Activated CD8-positive, alpha-beta memory T cell treated with anti-CD3 and anti-CD28 coated beads, Interleukin-2, amount 50 U/mL, for 4 hours (primary cell): ENCODE measurements around the gene CYP17A1.
"Not testable (repeated sequence)": the region's sequence is repeated elsewhere in the genome, so short reads cannot be mapped to it uniquely, and the experiment has no call there.

Source experiments
- DNase-seq: peaks from one replicate; pipeline ENCODE4 v3.0.0-alpha.2; 2020

Gene CYP17A1, protein sequence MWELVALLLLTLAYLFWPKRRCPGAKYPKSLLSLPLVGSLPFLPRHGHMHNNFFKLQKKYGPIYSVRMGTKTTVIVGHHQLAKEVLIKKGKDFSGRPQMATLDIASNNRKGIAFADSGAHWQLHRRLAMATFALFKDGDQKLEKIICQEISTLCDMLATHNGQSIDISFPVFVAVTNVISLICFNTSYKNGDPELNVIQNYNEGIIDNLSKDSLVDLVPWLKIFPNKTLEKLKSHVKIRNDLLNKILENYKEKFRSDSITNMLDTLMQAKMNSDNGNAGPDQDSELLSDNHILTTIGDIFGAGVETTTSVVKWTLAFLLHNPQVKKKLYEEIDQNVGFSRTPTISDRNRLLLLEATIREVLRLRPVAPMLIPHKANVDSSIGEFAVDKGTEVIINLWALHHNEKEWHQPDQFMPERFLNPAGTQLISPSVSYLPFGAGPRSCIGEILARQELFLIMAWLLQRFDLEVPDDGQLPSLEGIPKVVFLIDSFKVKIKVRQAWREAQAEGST

DNA sequence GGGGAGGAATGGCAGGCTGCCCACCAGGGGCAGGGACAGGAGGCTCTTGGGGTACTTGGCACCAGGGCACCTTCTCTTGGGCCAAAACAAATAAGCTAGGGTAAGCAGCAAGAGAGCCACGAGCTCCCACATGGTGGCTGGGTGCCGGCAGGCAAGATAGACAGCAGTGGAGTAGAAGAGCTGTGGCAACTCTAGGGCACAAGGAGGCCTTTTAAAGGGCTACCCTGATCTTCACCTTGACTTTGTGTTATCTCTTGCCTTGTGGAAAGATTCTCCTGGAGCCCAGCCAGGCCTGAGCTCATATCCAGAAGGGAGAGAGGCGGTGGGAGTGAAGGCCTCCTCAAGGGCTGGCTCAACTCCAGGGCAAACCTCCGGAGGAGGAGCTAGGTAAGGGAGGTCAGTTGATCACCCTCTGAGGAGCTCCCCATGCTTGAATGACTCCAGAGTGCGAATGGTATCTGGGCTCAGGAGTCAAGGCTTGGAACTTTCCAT lies at the start of gene CYP17A1:
CYP17A1 (minus strand) TSS at position 184 of the 492 bp plus-strand sequence; CDS start at position 132, 52 bp downstream.
- no peak for DNase-seq

DNA sequence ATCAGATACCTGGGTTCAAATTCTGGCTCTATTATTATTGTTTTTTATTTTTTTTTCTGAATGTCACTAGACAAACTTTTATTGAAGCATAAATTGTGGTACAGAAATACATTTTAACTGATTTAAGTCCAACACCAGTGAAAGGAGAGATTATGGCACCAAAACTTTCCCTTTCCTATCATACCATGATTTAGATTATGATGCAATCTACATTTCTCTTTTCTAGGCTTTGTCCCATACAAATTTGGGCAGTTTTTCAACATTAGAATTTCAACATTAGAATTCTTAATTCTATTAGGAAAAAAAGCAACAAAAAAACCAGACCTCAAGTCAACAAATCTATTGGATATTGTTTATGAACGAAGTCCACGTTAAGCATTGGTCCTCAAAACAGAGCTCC lies 43.0 kb upstream of the CYP17A1 start:
- no peak for DNase-seq

- DNase-seq = no peak
These were observed 41.4 kb upstream of the CYP17A1 start for GRCh38 chr10:102878629-102879028.

GRCh38 chr10:102876747-102877153 lies 39.5 kb upstream of the CYP17A1 start:
- DNase-seq = no peak

GRCh38 chr10:102872163-102872562 lies 35.0 kb upstream of the CYP17A1 start:
- no peak for DNase-seq

GRCh38 chr10:102870221-102870620 lies 33.0 kb upstream of the CYP17A1 start:
- DNase-seq = no peak

DNA sequence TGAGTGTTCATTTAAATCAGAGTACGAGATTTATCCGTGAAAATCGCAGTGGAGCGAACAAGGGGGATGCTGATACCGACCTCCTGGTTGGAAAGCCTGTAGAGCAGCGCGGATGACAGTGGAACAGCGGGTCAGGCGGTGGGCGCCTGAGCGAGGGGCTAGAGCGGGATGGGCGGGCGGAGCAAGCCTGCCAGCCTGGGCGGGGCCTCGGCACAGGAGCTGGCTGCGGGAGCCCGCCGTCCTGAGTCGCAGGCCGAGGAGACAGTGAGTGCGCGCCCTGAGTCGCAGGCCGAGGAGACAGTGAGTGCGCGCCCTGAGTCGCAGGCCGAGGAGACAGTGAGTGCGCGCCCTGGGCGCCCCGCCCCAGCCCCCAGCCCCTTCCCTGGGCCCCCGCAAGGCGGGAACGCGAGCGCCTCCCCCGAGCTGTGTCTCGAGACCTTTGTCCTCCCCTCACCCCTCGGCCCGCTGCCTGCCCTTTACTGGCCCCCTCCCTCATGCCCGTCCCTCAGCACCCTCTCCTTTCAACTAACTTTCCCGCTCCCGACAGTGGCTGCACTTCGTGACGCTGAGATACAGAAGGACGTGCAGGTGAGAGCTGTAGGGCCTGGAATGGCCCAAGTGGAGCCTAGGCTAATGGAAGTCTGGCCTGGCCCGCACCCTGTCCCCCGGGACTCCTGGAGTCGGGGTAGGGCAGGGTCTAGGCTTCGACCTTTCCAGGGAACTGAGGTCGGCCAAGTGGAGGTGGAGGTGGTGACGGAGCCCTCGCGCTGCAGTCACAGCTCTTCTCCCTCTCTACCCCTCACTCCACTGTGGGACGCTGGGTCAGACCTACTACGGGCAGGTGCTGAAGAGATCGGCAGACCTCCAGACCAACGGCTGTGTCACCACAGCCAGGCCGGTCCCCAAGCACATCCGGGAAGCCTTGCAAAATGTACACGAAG lies 32.3 kb upstream of the CYP17A1 start, which contains the start of gene AS3MT:
AS3MT (plus strand) TSS at position 213 of the 941 bp plus-strand sequence; CDS start at position 336, 123 bp downstream.
- no peak for DNase-seq

DNA sequence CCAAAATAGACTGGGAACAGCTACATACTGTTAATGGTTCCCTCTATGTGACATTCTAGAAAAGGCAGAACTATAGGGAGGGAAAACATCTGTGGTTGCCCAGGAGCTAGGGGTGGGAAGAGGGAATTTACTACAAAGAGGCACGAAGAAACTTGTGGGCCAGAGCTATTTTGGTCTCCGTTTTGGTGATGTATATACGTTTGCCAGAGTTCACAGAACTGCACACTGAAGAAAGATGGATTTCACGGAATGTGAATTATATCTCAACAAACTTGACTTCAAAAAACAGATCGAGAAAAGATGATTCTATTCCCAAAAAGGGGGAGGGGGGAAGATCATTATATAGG lies 31.7 kb upstream of the CYP17A1 start:
- no peak for DNase-seq

DNA sequence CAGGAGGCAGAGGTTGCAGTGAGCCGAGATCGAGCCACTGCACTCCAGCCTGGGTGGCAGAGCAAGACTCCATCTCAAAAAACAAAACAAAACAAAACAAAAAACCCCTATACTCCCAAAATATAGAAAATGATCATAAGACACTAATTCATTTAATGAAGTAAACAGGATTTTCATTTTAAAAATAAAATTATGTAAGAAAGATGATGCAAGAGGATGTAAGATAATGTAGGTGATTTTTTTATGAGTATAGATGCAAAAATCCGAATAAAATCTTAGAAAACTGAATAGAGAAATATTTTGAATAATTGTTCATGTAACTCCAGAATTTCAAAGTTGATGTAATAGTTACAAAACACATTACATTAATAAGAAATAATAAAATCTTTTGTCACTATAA lies 28.4 kb upstream of the CYP17A1 start:
- no peak for DNase-seq

GRCh38 chr10:102863660-102864059 lies 26.4 kb upstream of the CYP17A1 start:
- DNase-seq = no peak

- DNase-seq = no peak
These were observed 22.7 kb upstream of the CYP17A1 start for GRCh38 chr10:102859911-102860310.

DNA sequence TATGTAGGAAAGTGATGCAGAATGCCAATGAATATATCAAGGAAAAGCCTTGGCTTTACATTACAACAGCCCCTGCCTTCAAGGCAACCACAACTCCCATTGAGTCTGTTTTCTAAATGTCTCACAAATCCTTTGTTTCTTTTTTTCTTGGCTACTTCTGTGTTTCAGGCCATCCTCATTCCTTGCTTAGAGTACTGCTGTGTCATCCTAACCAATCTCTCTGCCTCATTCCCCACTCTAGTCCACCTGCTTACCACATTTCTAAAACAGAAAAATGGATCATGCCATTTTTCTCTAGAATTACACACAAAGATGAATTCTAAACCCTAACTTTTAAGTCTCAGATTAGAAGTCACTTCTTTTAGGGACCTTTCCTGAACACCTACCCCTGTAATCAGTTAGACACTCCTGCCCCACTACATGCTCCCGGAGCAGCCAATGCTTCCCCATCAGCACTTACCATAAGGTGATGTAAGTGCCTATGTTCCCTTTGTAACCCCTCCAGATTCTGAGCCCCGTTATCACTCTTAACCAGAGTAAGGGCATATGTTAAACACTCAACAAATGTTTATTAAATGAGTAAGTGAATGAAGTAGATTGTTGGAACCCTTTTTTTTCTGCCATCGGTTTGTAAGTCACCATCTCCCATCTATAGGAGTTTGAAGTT lies 19.7 kb upstream of the CYP17A1 start:
- DNase-seq = no peak

- DNase-seq = not testable (repeated sequence)
These were observed 18.7 kb upstream of the CYP17A1 start for GRCh38 chr10:102855731-102856436.

DNA sequence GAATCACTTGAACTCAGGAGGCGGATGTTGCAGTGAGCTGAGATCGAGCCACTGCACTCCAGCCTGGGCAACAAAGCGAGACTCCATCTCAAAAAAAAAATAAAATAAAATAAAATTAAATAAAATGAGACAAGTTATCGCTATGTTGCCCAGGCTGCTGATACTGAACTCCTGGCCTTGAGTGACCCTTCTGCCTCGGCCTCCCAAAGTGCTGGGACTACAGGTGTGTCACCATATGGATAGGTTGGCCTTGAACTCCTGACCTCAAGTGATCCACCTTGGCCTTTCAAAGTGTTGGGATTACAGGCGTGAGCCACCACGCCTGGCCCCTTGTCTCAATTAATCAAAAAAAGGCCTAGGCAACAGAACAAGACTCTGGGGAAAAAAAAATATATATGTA lies 16.0 kb upstream of the CYP17A1 start:
- not testable (repeated sequence) for DNase-seq

- no peak for DNase-seq
These were observed 12.9 kb upstream of the CYP17A1 start for GRCh38 chr10:102850025-102850518.

DNA sequence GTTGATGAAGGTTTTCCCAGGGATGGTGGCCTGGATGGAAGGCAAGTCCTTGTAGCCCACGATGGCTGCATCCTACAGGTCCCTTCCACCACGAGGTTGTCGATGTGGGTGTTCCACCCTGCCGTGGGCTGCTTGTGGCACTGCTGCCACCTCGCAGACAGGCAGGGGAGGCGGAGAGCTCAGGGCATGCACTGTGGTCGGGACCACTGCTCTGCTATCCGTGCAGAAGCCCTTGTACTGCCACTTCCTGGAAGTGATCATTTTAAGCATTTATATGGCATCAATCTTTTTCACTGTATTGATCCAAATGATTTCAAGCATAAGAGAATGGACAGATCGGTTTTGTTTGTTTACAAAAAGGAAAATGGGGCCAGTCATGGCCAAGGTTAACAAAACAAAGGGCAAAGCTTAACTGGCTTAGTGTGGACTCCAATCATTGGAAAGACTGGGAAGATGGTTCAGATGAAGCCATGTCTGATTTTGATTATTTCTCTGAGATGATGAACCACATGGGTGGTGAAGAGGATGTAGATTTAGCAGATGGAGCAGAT lies 8.2 kb upstream of the CYP17A1 start:
- DNase-seq = no peak

DNA sequence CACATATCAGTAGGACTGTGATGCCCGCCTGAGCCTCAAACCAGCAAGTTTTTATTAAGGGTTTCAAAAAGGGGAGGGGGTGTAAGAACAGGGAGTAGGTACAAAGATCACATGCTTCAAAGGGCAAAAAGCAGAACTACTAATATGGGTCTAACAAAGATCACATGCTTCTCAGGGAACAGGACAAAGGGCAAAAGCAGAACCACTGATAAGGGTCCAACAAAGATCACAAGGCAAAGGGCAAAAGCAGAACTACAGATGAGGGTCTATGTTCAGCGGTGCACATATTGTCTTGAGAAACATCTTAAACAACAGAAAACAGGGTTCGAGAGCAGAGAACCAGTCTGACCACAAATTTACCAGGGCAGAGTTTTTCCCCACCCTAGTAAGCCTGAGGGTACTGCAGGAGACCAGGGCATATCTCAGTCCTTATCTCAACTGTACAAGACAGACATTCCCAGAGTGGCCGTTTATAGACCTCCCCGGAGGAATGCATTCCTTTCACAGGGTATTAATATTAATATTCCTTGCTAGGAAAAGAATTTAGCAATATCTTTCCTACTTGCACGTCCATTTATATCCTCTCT lies 7.1 kb upstream of the CYP17A1 start:
- DNase-seq = not testable (repeated sequence)

- not testable (repeated sequence) for DNase-seq
These were observed 5.9 kb upstream of the CYP17A1 start for GRCh38 chr10:102843139-102843538.

DNA sequence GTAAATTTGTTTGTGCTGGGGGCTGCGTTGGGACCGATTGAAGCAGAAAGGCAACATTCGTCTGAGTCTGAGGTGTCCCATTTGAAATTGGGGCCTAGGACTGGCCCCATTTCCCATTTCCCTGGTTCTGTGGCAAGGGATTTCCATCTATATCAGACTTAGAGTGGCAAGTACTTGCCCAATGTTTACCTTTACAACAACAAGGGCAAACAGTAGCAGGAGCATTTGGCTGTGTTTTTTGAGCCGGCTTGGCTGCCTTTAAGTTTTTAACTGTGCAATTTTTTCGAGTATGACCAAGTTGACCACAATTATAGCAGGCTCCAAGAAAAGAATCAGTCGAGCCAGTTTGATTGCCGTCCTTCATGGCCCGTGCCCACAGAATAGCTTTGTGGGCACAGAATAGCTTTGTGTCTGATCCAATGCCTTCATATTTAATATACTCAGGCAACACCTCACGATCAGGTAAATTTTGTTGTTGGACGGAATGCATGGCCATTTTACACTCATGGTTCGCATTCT lies 4.7 kb upstream of the CYP17A1 start:
- DNase-seq = no peak

- not testable (repeated sequence) for DNase-seq
These were observed 1.2 kb upstream of the CYP17A1 start for GRCh38 chr10:102838276-102838927.
